Neural crest cell (in vitro differentiated cells): Measurements from ENCODE around the gene CGB3. TPM values are rescaled to one million over a fixed set of nuclear protein-coding genes. Genes with fewer than 3 reads are reported as not detected.

Experiments
- DNase-seq: peaks from one replicate; pipeline ENCODE4 v3.0.0; 2021; ENCODE audit warnings: low read depth, mixed read lengths, low spot score
- H3K27ac Mint-ChIP-seq: one replicate; pipeline ENCODE4 v1.8.0; 2021; ENCODE audit warnings: mild to moderate bottlenecking, mixed read lengths; ENCODE audit not compliant: unreplicated experiment
- H3K27me3 Mint-ChIP-seq: 2 replicates; pipeline ENCODE4 v1.8.0; 2021; ENCODE audit warnings: low read depth, mild to moderate bottlenecking, mixed read lengths
- H3K36me3 Mint-ChIP-seq: 2 replicates; pipeline ENCODE4 v1.8.0; 2021; ENCODE audit warnings: low read depth, mild to moderate bottlenecking, mixed read lengths
- H3K4me1 Mint-ChIP-seq: 2 replicates; pipeline ENCODE4 v1.8.0; 2021; ENCODE audit warnings: mixed read lengths
- H3K4me3 Mint-ChIP-seq: one replicate; pipeline ENCODE4 v1.8.0; 2021; ENCODE audit warnings: mild to moderate bottlenecking, mixed read lengths
- H3K9me3 Mint-ChIP-seq: 2 replicates; pipeline ENCODE4 v1.8.0; 2021; ENCODE audit warnings: mixed read lengths
- total RNA-seq: library from RNA; stranded (reverse); gene quantifications from 2 replicates; pipeline ENCODE4 v1.2.1, GENCODE V29; 2021
- TF ChIP-seq, protein P1 (sequence below): fragments of 200-600 bp; sonication (generic); conservative IDR thresholded peaks from 2 replicates; pipeline ENCODE4 v1.5.0; 2021; ENCODE audit warnings: antibody characterized with exemption, mild to moderate bottlenecking

CGB3 gene
- total RNA-seq, 1 donor from 2014 or later, result not detected

DNA sequence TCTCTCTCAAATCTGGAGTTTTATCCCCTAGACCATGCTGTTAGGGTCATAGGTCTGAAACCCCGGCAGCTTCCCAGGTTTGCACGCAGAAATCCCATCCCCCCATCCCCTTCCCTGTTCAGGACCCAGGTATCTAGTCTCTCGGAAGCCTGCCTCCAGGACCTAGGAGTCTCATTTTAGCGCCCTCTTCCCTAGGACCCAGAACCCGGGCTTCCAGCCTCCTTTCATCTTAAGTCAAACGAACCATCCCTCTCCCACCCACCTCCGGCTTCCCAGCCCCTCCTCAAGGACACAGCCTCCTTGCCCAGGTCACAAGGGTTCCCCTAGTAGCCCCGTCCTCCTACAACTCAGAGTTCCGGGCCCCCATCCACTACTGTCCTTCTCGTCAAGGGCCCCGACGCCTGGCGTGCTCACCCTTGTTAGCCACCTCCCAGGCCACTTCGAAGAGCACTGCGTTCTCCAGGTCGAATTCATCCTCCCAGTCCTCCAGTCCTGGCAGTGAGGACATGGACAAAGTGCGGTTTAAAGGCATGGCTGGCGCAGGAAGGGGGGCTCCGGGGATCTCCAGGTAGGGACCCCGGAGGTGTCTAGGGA is 31.5 kb downstream of the CGB3 start:
- Mint-ChIP-seq H3K4me3 (peak overlapping the region; percentile 99), H3K27me3 (no peaks in the 10 kb centered on the region), H3K4me1 (peaks cover 43% of the 10 kb centered on the region), H3K36me3 (peaks cover 4% of the 10 kb centered on the region), H3K9me3 (no peaks in the 10 kb centered on the region), H3K27ac (peak overlapping the region; percentile 98)
- DNase-seq, result peak; percentile 25
- TF ChIP-seq, protein P1, sequence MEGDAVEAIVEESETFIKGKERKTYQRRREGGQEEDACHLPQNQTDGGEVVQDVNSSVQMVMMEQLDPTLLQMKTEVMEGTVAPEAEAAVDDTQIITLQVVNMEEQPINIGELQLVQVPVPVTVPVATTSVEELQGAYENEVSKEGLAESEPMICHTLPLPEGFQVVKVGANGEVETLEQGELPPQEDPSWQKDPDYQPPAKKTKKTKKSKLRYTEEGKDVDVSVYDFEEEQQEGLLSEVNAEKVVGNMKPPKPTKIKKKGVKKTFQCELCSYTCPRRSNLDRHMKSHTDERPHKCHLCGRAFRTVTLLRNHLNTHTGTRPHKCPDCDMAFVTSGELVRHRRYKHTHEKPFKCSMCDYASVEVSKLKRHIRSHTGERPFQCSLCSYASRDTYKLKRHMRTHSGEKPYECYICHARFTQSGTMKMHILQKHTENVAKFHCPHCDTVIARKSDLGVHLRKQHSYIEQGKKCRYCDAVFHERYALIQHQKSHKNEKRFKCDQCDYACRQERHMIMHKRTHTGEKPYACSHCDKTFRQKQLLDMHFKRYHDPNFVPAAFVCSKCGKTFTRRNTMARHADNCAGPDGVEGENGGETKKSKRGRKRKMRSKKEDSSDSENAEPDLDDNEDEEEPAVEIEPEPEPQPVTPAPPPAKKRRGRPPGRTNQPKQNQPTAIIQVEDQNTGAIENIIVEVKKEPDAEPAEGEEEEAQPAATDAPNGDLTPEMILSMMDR, result no peak

DNA sequence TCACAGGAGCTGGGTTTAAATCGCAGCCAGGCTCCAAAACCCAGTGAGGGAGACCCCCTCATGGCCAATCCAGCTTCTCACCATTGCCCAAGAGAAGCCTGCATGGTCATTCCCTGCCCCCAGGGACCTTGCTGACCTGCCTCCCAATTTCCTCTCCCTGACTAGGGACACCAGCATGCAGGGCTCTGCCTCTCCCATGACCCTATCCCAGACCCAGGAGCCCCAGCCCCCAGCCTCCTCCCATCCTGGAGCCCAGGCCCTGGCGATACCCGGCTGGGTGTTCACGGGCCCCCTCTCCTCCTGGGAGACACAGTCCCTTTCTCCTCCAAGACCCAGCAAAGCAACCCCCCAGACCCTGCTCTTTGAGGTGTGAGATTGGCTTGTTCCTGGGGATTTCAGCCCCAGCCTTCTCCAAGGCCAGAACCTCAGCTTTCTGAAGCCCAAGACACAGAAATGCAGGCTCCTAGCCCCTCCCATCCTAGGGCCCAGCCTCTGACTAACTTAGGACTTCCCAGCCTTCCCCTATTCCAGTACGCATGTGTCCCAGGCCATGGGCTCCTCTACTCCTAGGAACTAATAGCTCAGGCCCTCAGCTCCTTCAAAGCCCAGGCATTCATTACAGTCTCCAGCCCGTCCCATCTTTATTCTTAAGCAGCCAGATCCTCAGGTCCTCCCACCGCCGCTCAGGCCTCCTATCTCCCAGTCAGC is 32.1 kb downstream of the CGB3 start:
- H3K9me3 Mint-ChIP-seq, result no peaks in the 10 kb centered on the region
- peaks cover 4% of the 10 kb centered on the region for H3K36me3 Mint-ChIP-seq
- peaks cover 41% of the 10 kb centered on the region for H3K4me1 Mint-ChIP-seq
- no peak for DNase-seq
- no peaks in the 10 kb centered on the region for H3K27me3 Mint-ChIP-seq
- peak overlapping the region; percentile 99 for H3K4me3 Mint-ChIP-seq
- TF ChIP-seq, protein P1, result no peak
- H3K27ac Mint-ChIP-seq, result peak overlapping the region; percentile 98

DNA sequence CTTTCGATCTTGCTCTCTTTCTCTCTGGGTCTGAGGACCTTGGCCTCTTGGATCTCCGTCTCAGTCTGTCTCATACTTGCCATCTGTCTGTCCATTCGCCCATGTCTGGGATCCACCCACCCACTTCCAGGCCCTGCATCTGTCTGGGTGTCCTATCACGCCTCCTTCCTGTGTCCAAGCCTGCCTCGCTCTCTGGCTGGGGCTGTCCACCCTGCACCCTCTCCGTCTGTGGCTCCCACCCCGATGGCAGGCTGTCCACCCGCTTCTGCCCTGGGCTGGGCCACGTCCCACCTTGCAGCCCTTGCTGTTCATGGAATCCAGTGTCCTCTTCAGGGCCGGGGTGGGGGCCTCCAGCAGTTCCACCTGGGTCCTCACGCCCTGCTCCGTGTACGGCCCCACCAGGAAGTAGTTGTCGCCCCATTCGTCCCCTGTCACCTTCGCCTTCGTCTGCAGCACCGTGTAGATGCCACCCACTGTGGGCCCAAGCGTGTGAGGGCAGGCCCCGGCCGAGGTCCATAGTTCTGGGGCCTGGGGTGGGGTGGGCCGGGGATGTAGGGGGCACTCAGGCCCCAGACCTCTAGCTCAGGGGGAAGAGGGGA is 33.0 kb downstream of the CGB3 start:
- Mint-ChIP-seq H3K36me3 (peaks cover 4% of the 10 kb centered on the region), H3K4me3 (no peak overlapping the region), H3K4me1 (peaks cover 38% of the 10 kb centered on the region), H3K27ac (peak overlapping the region; percentile 71), H3K9me3 (no peaks in the 10 kb centered on the region), H3K27me3 (no peaks in the 10 kb centered on the region)
- TF ChIP-seq, protein P1, result no peak
- DNase-seq, result no peak

DNA sequence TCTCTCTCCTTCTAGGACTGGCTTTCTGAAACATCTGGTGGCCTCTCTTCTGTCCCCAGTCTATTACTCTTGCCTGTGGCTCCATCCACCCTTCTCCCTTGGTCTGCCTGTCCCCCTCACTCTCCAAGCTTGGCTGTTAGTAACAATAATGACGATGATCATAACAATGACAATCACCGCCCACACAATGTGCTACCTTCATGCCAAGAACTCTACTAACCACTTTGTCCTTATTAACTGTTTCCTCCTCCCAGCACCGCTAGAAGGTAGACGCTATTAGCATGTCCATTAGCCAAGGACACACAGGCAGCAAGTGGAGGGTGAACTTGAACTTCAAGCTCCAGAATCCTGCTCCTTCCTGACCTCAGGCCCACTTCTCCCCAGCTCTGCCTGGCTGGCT is 33.7 kb downstream of the CGB3 start:
- H3K27ac Mint-ChIP-seq, result peak overlapping the region; percentile 48
- no peak for DNase-seq
- H3K9me3 Mint-ChIP-seq, result no peaks in the 10 kb centered on the region
- peak overlapping the region; percentile 11 for H3K4me3 Mint-ChIP-seq
- TF ChIP-seq, protein P1, result no peak
- H3K4me1 Mint-ChIP-seq, result peaks cover 38% of the 10 kb centered on the region
- H3K36me3 Mint-ChIP-seq, result peaks cover 4% of the 10 kb centered on the region
- H3K27me3 Mint-ChIP-seq, result no peaks in the 10 kb centered on the region

DNA sequence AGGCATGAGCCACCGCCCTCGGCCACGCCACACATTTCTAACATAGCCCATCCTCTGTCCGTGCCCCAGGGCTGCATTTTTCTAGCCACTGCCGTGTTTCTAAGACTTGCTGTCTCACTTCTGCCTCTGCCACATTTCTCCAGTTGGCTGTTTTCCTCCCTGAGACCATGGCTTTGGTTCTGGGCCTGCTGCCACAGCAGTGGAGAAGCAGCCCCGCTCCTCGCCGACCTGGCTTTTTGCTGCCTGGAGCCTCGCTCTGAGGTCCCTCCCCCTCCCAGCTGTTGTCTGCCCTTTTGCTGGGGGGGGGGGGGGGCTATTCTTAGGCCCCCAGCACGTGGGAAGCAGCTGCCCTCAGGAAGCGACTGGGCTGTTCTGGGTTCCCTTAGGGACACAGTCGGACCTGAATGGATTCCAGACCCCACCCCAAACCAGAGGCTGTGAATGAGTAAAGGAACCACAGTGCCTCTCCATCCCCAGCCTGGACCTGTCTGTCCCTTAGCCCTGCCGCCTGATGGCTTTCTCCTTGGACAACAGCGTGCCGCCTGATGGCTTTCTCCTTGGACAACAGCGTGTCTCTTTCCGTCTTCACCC is 34.3 kb downstream of the CGB3 start:
- H3K4me3 Mint-ChIP-seq, result no peak overlapping the region
- no peaks in the 10 kb centered on the region for H3K27me3 Mint-ChIP-seq
- H3K36me3 Mint-ChIP-seq, result peaks cover 4% of the 10 kb centered on the region
- no peak for DNase-seq
- TF ChIP-seq, protein P1, result no peak
- peaks cover 32% of the 10 kb centered on the region for H3K4me1 Mint-ChIP-seq
- no peaks in the 10 kb centered on the region for H3K9me3 Mint-ChIP-seq
- peak overlapping the region; percentile 48 for H3K27ac Mint-ChIP-seq
